Rectal smooth muscle tissue (tissue), 1 donor: Measurements from ENCODE around the gene OLIG3.
A peak's percentile ranks its signal among the peaks of the same experiment; 100 is the strongest.

Experiments used
- H3K27ac ChIP-seq: one replicate; pipeline ENCODE4 v1.7.0; 2013; ENCODE audit warnings: low read depth, low read length, inconsistent platforms
- H3K27me3 ChIP-seq: one replicate; pipeline ENCODE4 v1.7.0; 2013; ENCODE audit warnings: low read length; ENCODE audit not compliant: control insufficient read depth, insufficient read depth
- H3K36me3 ChIP-seq: one replicate; pipeline ENCODE4 v1.7.0; 2013; ENCODE audit warnings: low read length; ENCODE audit not compliant: control insufficient read depth, insufficient read depth
- H3K4me1 ChIP-seq: one replicate; pipeline ENCODE4 v1.7.0; 2013; ENCODE audit warnings: low read length; ENCODE audit not compliant: control insufficient read depth, insufficient read depth
- H3K4me3 ChIP-seq: one replicate; pipeline ENCODE4 v1.7.0; 2013; ENCODE audit warnings: low read length
- H3K9ac ChIP-seq: one replicate; pipeline ENCODE4 v1.7.0; 2013; ENCODE audit warnings: low read length

OLIG3 gene

DNA sequence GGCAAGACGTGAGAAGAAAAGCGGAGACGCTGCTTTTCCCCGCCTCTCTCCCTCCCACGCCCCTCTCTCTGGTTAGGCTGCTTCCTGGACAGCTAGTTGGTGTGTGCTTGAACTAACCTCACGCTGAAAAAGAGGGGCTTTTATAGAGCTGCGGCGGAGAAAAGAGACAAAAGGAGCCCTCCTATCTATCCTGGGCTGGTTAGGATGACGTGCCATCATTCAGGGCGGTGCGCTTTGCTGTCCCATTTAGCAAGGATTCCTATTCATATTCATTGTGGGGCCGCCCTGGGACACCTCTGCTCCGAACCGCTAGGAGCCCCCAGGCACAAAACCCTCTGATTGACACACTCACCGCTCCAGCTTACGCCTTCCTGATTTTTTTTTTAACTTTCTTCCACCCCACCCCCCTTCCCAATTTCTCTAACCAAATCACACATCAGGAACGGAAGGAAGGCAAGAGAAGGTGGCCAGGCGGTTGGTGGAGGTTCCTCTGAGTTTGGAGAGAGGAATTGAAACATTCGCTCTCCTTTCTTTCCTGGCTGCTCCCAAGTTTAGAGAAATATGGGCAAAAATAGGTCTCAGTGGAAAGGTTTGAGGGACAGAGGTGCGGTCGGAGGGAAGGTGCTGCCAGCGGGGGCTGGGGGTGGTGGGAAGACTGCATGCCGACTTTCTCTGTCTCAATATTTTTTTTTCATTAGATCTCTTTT, at the start of gene OLIG3:
Gene OLIG3, minus strand, starts transcription at position 114 of the 707 bp plus-strand sequence. CDS start 224 bp downstream, outside the sequence.
- no peak within 1 kb of the TSS for H3K27ac ChIP-seq
- H3K4me1 ChIP-seq = no peaks in the 10 kb centered on the region
- peaks cover 75% of the 10 kb centered on the region for H3K27me3 ChIP-seq
- H3K4me3 ChIP-seq = peak within 1 kb of the TSS; percentile 27
- peak within 1 kb of the TSS; percentile 56 for H3K9ac ChIP-seq
- no peaks in the 10 kb centered on the region for H3K36me3 ChIP-seq

DNA sequence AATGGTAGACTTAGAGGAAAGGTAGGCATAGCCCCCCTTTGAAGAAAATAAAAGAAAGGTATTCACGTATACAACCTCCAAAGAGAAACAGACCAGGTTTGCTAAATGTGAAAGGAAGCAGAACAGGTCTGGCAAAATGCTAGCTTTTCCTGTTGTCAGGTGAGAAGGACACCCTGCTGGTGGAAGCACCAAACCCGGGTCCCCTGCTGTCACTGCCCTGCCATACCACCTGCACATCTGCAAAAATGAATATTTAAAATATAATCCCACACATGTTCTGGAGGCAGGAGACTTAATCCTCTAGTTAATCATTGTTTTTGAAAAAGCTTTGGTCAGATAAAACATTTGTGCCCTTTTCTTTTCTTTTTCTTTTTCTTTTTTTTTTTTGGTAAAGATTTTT, 48.9 kb upstream of the OLIG3 start:
- Histone ChIP-seq H3K36me3 (no peaks in the 10 kb centered on the region), H3K27me3 (no peaks in the 10 kb centered on the region), H3K4me1 (no peaks in the 10 kb centered on the region)

DNA sequence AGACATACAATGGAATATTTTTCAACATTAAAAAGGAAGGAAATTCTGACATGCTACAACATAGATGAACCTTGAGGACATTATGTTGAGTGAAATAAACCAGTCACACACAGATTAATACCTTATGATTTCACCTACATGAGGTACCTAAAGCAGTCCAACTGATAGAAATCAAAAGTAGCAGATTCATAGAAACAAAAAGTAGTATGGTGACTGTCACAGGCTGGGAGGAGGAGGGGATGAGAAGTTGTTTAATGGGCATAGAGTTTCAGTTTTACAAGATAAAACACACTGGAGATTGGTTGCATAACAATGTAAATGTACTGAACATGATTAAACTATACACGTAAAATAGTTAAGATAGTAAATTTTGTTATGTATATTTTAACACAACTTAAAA, 48.5 kb upstream of the OLIG3 start:
- Histone ChIP-seq H3K4me1 (no peaks in the 10 kb centered on the region), H3K27ac (no peak overlapping the region), H3K9ac (no peak overlapping the region), H3K27me3 (no peaks in the 10 kb centered on the region), H3K4me3 (no peak overlapping the region), H3K36me3 (no peaks in the 10 kb centered on the region)

More for the DNA sequence above, 48.9 kb upstream of the OLIG3 start:
- Histone ChIP-seq H3K4me3 (no peak overlapping the region), H3K27ac (no peak overlapping the region), H3K9ac (no peak overlapping the region)

DNA sequence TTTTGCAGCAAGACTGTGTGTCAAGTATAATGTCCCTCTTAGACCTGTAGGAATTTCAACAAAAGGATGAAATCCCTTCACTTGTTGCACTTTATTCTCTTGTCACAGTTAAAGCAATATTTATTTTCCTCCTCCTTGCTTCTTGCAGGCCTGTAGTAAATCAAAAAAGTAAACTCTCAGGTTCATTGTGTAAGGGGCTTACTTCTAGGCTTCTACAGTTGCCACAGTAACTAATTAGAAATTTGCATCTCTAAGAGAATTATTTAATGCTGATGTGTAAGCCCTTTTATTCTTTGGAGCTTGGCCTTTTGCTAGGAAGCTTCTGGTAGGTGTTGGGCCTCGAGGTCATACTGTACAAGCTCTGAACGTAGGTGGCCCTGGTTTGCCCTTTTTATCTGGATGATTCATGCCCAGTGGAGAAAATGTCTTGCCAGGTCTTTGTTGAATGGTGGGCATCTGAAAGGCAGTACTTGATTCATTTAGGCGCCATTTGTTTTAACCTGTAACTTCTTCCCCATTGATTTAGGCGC, 47.4 kb upstream of the OLIG3 start:
- Histone ChIP-seq H3K4me1 (no peaks in the 10 kb centered on the region), H3K4me3 (no peak overlapping the region), H3K27me3 (no peaks in the 10 kb centered on the region), H3K9ac (no peak overlapping the region), H3K36me3 (no peaks in the 10 kb centered on the region), H3K27ac (no peak overlapping the region)

DNA sequence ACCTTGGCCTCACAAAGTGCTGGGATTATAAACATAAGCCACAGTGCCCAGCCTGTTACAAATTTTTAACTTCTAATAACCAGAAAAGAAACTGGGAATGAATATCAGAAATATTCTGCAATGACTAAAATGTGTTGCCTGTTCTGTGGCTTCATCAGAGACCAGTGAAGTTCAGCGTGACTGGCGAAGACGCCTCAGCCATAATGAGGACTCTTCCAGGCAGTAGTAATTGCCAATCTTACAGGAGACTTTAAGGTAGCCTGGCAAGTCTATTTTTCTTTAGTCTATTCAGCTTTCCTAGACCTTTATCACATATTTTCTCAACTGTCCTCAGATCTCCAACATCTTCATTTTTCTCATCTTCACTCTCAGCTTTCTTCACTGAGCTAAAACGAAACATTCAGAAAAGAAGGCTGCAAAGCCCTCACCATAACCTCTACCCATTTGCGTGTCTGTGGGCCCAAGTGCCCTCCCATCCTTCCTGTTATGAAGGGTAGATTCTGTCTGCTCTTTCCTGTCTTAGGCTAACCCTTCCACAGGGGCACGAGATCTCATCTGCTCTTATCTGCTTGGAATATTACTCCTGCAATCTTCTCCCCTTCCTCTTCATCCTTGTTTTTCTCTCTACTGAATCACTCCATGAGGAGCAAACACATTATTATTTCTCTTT, 42.0 kb upstream of the OLIG3 start:
- no peaks in the 10 kb centered on the region for H3K4me1 ChIP-seq
- H3K9ac ChIP-seq = no peak overlapping the region
- no peak overlapping the region for H3K4me3 ChIP-seq
- H3K27me3 ChIP-seq = no peaks in the 10 kb centered on the region
- no peaks in the 10 kb centered on the region for H3K36me3 ChIP-seq
- no peak overlapping the region for H3K27ac ChIP-seq

DNA sequence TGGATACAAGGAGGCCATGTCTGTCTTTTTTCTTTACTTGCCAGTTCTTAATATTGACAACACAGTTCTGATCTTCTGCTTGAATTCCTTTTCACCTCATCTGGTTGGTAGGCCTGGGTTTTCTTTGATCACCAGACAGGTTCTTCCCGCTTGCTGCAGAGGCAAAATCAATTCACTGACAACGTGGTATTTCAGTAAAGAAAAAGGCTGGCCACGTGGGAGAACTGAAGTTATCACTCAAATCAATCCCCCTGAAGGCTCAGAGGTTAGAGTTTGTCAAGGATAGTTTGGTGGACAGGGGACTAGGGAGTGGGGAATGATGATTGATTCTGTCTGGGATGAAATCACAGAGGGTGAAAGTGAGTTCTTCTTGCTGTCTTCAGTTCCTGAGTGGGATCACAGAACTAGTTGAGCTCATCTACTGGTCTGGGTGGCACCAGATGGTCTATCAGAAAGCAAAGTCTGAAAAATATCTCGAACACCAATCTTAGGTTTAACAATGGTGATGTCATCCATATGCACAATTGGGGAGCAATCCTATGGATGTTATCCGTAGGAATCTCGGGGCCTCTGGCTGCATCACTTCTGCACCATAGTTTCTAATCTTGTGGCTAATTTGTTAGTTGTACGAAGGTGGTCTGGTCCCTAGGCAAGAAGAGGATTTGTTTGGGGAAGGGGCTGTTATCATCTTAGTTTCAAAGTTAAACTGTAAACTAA, 37.3 kb upstream of the OLIG3 start:
- no peak overlapping the region for H3K9ac ChIP-seq
- no peak overlapping the region for H3K4me3 ChIP-seq
- no peaks in the 10 kb centered on the region for H3K4me1 ChIP-seq
- no peak overlapping the region for H3K27ac ChIP-seq
- H3K36me3 ChIP-seq = no peaks in the 10 kb centered on the region
- no peaks in the 10 kb centered on the region for H3K27me3 ChIP-seq

DNA sequence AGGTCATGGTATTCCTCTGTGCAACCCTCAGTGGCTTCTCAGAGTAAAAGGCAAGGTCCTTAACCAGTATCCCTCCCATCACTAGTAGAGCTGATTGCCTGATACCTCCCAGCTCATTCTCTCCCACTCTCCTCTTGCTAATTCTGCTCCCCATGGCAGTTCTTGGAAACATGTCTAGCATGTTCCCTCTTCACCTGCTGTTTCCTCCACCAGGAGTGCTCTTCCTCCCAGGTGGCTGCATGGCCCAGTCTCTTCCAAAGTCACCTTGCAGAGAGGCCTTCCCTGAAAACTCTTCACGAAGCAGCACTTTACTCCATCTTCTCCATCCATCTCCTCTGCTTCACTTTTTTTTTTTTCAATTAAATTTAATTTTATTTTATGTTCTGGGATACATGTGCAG, 36.2 kb upstream of the OLIG3 start:
- H3K27ac ChIP-seq = no peak overlapping the region
- H3K4me1 ChIP-seq = no peaks in the 10 kb centered on the region
- no peaks in the 10 kb centered on the region for H3K36me3 ChIP-seq

DNA sequence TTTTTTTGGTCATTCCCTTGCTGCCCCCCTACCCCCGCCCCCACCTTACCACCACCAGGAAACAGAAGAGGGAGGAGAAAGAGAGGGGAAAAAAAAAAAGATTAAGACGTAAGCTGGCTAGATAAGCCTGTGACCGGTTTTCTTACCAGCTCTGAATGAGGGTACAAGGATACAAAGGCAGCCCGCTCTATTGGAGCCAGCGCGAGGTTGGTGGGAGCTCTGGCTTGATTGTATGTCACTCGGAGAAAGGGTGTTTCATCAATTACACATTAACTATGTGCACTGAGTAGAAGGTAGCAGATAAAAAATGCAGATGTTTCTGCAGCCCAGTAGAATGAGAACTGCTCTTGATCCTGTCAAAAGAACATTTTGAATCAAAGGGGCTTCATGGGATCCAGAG, 28.6 kb upstream of the OLIG3 start:
- H3K4me1 ChIP-seq = no peaks in the 10 kb centered on the region
- no peak overlapping the region for H3K27ac ChIP-seq
- no peak overlapping the region for H3K4me3 ChIP-seq
- no peak overlapping the region for H3K9ac ChIP-seq
- H3K36me3 ChIP-seq = no peaks in the 10 kb centered on the region
- H3K27me3 ChIP-seq = no peaks in the 10 kb centered on the region

More for the DNA sequence above, 36.2 kb upstream of the OLIG3 start:
- Histone ChIP-seq H3K9ac (no peak overlapping the region), H3K4me3 (no peak overlapping the region), H3K27me3 (no peaks in the 10 kb centered on the region)

DNA sequence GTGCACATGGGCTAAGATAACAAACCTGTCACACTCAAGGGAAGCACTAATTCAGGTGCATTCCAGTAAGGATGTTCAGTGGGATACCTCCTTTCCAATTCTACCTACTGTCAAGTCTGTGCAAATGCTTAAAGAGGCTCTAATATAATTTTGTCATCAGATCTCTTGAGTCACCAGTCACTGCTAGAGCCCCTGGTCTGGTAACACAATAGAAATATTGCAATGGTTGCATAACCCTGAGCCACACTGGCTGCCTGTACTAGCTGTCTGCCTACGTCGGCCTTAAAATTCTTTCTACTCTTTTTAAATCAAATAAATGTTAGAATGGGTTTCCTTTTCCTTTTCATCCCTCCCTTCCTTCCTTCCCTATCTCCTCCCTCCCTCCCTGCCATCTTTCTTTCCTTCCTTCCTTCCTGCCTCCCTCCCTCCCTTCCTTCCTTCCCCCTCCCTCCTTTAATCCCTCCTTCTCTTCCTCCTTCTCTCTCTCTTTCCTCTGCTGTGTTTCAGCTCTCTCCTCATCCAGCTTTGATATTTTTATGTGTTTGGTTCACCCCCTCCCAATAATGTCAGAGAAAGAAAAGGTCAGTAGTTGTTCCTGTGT, 28.1 kb upstream of the OLIG3 start:
- no peaks in the 10 kb centered on the region for H3K27me3 ChIP-seq
- no peak overlapping the region for H3K4me3 ChIP-seq
- no peaks in the 10 kb centered on the region for H3K4me1 ChIP-seq
- H3K27ac ChIP-seq = no peak overlapping the region
- no peak overlapping the region for H3K9ac ChIP-seq
- H3K36me3 ChIP-seq = no peaks in the 10 kb centered on the region

DNA sequence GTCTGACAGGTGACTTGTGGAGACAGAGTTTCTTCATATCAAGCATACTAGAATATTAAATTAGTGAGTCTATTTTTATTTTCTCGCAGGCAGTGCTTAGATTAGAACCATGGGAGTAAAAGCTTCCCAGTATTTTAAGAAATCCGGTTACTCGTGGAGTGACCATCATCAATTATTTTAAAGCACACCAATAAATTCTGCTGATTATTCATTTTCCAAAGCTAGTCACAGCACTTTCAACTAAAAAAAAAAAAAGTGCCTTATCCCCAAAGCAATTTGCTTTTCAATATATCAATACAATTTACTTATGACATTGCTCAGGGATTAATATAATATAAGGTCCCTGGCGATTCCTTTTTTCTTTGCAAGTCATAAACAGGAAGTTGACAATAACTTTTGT, 26.3 kb upstream of the OLIG3 start:
- no peak overlapping the region for H3K4me3 ChIP-seq
- no peaks in the 10 kb centered on the region for H3K27me3 ChIP-seq
- H3K27ac ChIP-seq = no peak overlapping the region
- H3K4me1 ChIP-seq = no peaks in the 10 kb centered on the region
- H3K36me3 ChIP-seq = no peaks in the 10 kb centered on the region
- no peak overlapping the region for H3K9ac ChIP-seq

DNA sequence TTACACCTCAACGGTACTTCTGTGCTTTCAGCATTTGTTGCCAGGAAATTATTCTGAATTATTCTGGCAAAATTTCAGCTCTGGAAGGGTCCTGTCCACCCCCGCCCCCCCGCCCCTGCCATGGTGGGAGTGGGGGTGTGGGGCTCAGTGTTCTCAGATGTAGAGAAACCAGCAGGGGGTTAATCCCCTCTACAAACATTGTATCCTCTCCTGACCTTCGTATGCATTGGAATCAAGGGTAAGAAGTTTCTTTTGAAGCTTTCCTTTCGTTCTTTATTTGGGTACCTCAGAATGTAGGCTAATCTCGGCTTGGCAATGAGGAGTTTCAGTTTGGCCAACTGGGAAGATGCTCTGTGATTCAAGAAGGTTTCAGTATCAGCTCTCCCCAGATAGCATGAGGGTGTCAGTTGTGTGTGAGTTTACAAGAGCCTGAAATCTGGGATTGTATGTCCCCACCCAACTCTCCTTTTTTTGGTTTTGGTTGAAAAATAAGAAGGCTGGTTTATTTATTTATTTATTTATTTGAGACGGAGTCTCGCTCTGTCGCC, 25.5 kb upstream of the OLIG3 start:
- Histone ChIP-seq H3K4me3 (no peak overlapping the region), H3K27ac (no peak overlapping the region), H3K9ac (no peak overlapping the region), H3K36me3 (no peaks in the 10 kb centered on the region), H3K27me3 (peaks cover 1% of the 10 kb centered on the region), H3K4me1 (no peaks in the 10 kb centered on the region)

DNA sequence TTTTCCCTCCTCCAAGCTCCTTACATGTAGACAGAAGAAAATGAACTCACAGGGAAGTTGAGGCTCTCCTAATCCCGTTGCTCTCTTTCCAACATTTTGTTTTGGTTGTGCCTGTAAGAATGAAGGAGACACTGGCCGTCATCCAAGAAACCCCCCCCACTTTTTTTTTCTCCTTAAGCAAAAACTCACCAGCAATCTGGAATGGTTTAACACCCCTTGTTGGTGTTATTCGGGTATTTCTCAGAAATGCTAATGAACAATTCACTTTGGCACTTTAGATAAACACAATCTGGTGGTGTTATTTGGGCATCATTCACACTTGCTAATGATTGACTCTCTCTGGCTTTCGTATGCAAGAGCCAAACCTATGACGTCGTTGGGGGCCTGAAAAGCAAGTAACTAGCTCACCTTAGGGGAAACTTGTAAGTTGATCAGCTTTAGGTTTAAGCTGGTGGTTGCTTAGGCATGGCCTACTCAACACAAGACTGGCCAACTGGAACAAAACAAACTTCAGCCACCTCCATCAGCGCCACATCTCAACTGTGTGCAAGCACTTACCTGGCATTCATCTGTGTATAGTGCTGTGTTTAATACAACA, 24.3 kb upstream of the OLIG3 start:
- Histone ChIP-seq H3K9ac (no peak overlapping the region), H3K36me3 (no peaks in the 10 kb centered on the region), H3K4me1 (no peaks in the 10 kb centered on the region), H3K27ac (no peak overlapping the region), H3K4me3 (no peak overlapping the region), H3K27me3 (peaks cover 4% of the 10 kb centered on the region)
